GM19328 (cell line): ENCODE data around the gene ONECUT2.

Source experiments
- ATAC-seq: cut with Tn5 transposase; IDR thresholded peaks from one replicate; pipeline ENCODE4 v1.9.1; 2021; ENCODE audit warnings: mild to moderate bottlenecking, moderate library complexity; ENCODE audit not compliant: unreplicated experiment

The ONECUT2 gene

DNA sequence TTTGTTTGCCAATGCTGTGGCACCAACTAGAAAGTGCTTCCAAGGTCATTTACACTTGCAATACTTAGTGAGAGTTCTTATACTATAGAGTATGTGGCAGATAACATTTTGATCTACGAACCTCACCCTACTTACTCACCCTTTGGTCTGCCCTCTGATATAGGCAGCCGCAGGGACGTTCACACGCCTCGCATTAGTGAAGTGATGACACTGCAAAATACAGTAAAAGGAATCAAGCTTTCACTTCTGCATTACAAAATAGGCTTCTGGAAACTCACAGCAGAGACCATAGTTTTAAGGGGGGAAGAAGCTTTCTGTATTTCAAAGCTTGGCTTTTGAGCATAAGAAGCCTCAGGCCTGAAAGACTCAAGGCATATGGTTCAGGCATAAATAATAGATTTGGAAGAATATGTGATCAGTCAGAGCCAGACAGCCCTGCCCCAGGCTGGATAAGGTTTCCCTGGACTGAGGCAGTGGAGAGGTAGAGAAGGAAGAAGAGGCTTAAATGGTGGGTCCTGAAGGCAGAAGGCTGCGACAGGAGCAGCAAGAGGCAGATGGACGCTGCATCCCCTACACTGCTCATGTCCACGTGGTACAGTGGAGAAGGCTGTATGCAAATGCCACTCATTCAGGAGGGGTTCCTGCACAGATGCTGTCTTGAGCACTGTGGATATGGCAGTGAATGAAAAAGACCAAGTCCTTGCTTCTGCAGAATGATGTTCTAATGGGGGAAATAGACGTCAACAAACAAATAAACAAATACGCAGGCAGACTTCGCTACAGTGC lies 88.2 kb downstream of the ONECUT2 start:
- ATAC-seq, result no peak

DNA sequence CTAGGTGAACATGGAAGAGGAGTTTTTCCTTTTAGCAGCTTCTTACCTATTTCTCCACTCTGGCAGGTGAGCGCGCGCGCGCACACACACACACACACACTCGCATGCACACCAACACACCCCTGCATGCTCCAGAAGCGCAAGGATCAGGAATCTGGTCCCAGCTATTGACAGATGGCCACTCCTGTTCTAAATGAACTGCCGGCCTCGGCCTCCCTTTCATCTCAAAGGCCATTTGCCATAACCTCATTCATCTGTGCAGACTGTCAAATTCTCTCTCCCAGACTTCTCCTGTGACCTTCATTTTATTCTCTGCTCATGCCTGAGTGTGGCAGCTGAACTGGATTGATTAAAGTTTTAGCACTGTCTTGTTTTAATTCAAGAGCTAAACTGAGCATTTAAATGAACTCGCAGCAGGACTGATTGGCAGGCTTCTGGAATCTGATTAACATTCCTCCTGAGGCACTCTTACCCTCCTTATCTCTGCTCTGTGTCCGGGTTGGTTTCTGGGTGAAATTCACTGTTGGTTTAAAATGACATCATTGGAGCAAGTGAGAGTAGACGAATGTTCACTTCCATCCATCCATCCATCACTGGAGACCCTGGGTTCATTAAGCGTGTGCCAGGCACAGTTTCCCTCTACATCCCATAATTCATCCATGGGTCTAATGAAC lies 92.5 kb downstream of the ONECUT2 start:
- ATAC-seq, result no peak

GRCh38 chr18:57529151-57529550 lies 94.0 kb downstream of the ONECUT2 start:
- ATAC-seq, result no peak

DNA sequence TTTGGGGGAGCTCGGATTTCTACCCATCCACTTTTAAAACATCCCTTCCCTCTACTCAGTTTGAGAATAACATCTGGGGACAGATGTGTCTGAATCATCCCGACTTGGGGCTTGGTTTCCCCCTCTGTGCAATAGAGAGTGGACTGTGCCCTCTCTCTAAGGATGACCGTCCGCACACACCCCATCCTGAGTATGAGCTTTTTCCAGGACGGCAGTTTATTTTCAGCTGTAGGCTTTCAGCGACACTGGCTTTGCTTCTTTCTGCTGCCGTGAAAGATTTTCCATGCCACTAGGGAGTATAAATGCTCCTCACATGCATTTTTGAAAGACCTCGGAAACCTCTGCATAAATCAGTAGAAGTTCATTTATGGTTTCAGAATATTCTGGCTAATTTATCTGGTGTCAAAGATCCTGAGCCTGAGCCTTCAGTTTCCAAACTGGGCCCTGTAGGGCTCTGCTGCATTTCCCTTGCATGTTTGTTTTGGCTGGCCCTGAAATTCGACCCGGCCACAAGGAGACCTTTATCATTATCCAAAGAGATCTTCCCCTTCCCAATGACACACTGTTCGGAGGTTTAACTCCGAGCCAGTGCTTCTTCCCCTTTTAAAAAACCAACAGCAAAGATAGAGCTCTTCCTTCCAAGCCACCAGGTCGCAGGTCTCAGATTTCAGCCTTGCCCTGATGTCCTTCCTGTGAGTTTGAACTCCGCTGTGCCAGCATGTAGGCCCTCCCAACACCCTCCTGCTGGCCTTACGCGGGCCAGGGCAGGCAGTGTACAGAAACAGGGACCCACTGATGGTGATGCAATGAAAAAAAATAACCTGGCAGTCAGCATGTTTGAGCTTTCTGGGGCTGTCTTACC lies 98.1 kb downstream of the ONECUT2 start:
- no peak for ATAC-seq

DNA sequence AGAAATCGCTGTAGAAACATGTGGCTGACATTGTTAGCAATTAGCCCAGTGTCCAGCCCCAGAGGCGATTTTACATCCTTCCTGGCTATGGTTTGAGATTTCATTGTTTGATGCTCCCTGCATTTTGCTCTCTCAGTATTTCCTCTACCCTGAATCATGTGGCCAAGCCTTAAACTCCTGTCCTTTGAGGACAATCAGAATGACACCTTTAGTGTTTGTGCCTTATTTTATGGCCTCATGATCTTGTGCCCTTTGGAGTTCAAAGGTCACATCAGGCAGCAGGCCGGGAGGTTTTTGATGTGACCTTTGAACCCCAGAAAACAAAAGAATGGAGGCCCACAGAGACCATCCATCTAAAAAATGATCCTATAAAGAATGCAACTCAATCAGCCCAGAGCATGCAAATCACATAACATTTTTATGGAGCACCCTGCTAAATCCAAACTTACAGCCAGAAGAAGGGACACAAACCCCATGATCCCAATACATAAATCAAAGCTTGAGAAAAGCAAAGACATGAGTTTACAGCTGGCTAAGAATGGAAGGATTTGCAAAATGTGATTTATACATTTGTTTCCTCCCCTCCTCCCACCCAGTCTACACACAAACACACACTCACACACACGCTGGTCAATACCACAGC lies 98.8 kb downstream of the ONECUT2 start:
- ATAC-seq, result no peak

- ATAC-seq, result no peak
Observed at GRCh38 chr18:57534511-57534909, 99.3 kb downstream of the ONECUT2 start.

- ATAC-seq, result no peak
Observed at GRCh38 chr18:57538614-57539013, 103.4 kb downstream of the ONECUT2 start.

- ATAC-seq, result no peak
Observed at GRCh38 chr18:57539702-57540101, 104.5 kb downstream of the ONECUT2 start.
